ENCODE measurements around the gene IQSEC1.

Gene IQSEC1

GRCh38 chr3:13046569-13047274 is 26.5 kb downstream of the IQSEC1 start:
- DNase-seq: no peak

DNA sequence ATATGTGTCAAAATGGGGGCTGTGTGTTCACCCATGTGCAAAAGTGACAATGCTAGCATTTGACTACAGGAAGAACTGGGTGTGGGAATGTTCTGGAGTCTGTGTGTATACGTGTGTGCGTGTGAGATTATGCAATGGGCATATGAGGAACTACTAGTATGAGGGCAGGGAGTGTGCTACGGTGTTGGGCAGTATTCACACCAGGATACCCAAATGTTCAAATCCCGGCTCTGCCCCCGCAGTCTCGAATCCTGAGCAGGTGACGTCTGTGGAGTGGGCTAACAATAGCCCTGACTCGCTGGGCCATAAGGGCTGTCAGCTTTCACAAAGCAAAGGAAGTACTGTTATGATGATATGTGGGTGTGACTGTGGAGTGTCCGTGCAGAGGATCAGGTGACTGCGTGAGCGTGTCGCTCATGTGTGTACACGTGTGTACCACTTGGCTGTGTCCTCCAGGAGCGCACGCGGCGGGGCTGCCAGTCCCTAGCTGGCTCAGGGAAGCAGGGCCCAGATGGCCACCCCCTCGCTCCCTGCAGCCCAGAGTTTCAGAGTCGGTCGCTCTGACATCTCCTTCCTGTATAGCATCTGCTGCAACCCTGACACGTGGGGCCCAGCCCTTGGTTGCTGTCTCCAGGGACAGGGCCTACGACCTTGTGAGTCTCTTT is 27.2 kb downstream of the IQSEC1 start:
- no peak for DNase-seq

DNA sequence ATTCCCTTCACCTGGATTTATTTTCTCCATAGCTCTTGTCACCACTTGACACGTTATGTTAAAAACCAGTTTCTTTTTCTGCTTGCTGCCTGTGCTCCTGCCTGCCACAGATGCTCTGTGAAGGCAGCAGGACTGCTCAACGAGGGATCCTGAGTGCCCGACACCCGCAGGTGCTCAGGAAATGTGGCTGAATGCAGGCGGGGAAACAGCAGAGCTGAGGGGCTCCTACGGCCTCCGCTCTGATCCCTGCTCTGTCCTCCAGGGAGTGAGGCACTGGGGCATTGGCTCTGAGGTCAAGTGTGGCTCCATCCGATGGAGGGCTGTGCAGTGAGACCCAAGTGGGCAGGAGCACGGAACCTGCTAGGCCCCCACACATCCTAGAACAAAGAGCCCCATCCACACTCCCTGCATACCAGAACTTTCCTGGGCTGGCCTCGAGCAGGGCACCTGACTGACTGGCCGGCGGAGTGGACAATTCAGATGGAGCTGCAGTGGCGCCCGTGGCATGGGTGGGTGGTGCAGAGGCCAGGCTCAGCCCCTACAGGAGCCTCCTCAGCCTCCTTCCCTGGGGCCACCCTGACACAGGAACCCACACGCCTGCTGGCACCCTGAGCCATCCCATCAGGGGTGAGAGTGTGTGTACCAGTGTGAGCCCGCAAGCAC is 27.9 kb downstream of the IQSEC1 start:
- DNase-seq: no peak

DNA sequence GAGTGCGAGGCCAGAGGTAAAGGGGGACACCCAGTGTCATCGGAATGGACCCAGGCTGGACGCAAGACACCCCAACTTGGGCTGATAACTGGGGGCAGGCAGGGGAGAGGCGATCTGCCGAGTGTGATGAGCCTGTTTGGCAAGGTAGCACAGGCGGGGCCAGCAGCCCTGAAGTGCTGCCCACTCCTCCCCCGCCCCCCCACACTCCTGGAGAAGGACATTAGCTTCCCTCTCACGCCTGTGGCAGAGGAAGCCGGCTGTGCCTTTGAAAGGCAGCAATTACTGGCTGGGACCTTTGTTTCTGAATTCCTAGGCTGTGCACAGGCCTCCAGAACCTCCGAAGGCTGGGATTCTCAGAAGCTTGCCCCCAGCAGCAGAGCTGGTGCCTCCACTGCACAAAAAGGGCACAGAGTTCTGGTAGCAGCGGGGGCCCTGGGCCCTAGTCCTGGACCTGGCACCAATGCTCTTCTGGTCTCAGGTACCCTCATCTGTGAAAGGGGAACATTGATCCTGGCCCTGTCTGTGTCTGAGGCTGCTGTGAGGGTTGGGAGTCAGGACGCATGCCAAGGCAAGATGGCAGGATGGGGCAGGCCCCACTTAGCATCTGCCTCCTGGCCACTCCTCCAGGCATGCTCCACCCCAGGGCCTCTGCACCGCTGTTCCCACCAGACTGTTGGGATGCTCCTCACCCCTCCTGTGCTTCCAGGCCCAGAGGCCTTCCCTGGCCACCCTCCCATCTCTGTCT is 28.6 kb downstream of the IQSEC1 start:
- no peak for DNase-seq

GRCh38 chr3:13043656-13044055 is 29.6 kb downstream of the IQSEC1 start:
- no peak for DNase-seq

DNA sequence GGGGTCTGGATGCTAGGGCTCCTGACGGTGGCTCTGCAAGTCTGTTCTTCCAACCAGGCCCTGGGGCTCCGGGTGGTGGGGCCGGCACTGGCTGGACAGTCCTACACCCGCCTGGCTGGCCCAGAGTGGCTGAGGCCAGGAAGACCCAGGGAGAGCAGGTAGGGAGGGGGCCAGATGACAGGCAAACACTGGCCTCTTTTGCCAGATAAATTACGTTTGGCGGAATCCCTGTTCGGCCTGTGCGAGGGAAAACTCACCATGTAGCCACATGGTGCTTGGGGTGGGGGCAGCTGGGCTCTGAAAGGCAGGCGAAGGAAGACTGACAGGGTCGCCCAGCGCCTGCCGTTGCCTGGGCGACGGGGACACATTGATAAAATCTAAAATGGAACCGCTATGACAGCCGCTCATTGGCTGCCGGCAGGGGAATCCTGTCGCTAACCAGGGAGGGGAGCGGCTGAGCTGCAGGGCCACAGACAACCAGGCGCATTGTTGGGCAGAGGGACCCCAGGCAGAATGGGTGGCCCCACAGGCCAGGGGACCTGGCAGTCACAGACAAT is 30.4 kb downstream of the IQSEC1 start:
- DNase-seq: no peak

- DNase-seq: no peak
Observed at GRCh38 chr3:13042127-13042701, 31.0 kb downstream of the IQSEC1 start.

- no peak for DNase-seq
Observed at GRCh38 chr3:13041113-13041776, 32.0 kb downstream of the IQSEC1 start.

- no peak for DNase-seq
Observed at GRCh38 chr3:13040361-13041074, 32.7 kb downstream of the IQSEC1 start.

DNA sequence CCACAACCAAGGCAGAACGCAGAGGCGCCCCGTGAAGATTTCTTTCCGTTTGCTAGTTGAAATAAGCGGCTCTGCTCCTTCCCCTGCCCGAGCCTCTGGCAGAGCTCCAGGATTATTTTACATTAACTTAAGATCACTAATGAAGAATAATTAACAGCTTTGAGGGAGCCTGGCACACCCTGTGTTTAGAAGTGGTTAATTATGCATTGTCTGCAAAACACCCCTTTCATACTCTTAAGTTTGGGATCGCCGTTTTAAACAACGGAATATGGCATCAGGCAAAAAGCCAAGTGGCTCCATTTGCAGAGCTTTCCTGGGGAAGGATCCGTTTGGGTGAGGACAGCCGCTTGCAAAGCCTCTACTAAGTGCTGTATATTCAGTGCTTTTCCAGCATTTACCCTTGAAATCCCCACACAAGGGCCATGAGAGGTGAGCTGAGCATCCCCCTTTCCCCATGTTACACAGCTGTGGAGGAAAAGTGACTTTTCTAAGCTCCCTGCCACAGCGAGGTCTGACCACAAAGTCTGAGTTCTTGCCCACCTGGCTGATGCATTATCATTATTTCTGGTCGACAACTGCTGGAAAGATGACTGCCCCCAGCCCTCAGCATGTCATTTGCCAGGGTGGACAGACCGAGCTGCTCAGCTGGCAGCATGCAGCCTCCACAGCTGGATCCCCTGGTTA is 33.9 kb downstream of the IQSEC1 start:
- no peak for DNase-seq

DNA sequence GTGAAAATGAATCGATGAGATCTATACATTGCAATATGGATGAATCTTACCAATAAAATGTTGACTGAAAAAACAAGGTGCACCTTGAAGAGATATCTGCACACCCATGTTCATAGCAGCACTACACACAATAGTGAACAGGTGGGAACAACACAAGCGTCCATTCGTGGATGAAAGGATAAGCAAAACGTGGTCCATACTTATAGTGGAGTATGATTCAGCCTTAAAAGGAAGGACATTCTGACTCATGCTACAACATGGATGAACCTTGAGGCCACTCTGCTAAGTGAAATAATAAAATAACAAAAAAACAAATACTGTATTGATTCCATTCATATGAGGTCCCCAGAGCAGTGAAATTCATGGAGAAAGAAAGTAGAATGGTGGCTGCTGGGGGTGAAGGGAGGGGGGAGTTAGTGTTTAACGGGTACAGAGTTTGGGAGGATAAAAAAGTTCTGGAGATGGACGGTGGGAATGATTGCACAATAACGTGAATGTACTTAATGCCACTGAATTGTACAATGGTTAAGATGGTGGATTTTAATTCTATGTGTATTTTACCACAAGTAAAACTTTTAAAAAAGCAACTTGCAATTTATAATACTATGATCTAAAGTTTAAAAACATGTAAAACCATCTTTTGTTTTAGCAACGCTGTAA is 35.6 kb downstream of the IQSEC1 start:
- DNase-seq: no peak

DNA sequence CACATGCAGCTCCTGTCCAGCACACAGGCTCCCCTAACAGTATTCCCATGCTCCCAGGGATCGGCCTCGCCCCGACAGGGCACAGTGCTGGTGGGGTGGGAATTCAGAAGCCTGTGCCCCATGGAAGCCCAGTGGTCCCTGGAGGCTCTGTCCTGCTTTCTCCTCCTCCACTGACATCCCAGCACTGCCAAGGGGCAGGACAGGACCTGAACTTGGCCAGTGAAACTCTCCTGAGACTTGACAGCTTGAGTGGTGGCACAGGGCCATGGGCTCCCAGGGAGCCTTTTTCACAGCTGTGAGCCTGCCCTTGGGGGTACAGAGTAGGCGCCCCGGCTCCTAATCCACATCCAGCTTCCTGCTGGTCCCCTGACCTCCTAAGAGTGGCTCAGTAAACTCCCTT is 38.4 kb downstream of the IQSEC1 start:
- DNase-seq: no peak

GRCh38 chr3:13034109-13034800 is 39.0 kb downstream of the IQSEC1 start:
- no peak for DNase-seq

- no peak for DNase-seq
Observed at GRCh38 chr3:13032206-13032605, 41.0 kb downstream of the IQSEC1 start.

DNA sequence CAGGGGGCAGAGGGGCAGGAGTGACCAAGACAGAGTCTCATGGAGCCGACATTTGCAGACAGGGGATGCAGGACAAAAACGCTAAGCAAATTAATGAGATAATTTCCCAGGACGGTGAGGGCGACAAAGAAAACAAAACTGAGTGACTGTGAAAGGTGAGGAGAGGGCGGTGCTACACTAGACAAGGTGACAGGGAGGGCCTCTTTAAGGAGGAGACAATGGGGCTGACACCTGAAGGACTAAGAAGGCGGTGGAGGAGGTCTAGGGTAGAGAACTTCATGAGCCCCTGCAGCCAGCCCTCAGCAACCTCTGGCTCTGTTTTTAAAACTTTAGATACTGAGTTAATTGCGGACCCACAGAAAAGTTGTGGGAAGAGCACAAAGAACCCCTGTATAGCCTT is 41.6 kb downstream of the IQSEC1 start:
- DNase-seq: no peak

DNA sequence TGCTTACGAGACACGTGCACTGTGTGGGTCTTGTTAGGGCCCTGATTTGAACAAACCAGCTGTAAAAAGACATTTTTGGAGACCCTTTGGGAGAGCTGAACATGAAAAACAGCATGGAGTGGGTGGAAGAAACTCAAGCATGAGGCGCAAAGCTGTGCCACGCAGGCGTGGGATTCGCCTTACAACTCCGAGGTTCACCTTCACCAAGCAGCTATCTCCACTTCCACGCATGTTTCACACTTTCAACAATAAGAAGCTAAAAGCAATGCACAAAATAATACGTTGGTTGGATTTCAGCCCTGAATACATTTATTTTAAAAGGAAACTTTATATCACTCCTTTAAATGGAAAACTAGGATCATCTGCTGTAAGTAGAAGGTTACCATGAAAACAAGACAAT is 42.5 kb downstream of the IQSEC1 start:
- no peak for DNase-seq

- no peak for DNase-seq
Observed at GRCh38 chr3:13028010-13028821, 45.0 kb downstream of the IQSEC1 start.

GRCh38 chr3:13027154-13027553 is 46.1 kb downstream of the IQSEC1 start:
- DNase-seq: no peak

- DNase-seq: no peak
Observed at GRCh38 chr3:13026534-13026933, 46.7 kb downstream of the IQSEC1 start.
